Stimulated activated CD4-positive, alpha-beta T cell treated with anti-CD3 and anti-CD28 coated beads, TNF-alpha, amount 100 ng/mL, for 24 hours (primary cell): ENCODE measurements around the gene GRM6.

ENCODE experiments used
- DNase-seq, 3 experiments: peaks; one replicate each; pipeline ENCODE4 v3.0.0-alpha.2; 2020; ENCODE audit warnings: low read depth in 3 of 3

GRM6 gene

DNA sequence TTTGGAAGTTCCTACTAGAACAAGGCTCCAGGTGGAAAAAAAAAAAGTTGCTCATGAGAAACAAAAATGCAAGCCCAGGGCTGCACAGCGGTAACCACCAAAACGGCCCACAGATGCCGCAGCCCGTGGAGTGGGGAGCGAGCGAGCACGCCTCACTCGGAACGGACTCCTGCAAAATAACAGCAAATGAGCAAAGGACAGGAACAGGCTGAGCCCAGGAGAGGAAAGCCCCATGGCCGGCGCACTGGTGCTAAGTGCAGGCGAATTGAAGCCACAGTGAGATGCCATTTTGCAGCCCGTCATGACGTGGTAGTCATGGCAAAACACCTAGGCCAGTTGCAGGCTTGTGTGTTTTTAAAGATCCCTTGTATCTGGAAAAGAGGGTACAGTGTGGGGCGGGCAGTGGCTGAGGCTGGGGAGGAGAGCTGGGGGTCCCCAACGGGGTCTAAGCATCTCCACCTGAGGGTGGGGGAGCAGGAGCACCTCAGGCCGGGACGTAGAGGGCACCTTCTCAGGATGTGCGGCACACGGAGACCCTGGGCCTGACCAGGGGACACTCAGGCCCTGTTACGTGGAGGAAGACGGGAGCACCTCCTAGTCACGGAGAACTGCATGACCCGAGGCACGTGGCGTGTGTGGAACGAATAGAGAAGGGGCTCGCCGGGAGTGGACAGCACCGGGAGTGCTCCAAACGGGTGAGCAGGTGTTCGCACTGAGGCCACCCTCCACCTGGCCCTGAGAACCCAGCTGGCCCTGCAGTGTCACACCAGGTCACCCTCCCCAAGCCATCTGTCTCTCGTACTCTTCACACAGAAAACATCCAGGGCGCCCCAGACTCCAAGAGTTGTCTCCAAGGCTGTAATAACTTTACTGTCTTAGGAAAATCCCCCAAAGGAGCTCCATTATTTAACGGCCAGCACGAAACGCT, 10.7 kb downstream of the GRM6 start:
- no peak for DNase-seq

DNA sequence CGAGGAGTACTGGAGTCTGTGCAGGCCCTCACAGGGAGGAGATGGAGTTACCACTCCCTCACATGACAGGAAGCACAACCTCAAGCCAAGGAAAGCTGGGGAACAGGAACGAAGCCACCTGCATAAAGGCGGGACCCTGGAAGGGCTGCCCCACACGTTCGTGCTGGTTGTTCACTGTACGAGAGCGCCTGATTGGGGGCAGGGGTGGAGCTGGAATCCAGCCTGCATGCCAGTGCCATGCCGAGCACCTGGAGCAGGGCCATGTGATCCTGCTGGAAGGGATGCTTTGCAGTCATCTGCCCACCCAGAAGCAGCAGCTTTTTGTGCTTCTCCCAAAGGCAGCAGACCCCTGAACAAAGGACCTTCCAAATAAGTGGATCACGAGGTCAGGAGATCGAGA, 11.4 kb downstream of the GRM6 start:
- no peak for DNase-seq

DNA sequence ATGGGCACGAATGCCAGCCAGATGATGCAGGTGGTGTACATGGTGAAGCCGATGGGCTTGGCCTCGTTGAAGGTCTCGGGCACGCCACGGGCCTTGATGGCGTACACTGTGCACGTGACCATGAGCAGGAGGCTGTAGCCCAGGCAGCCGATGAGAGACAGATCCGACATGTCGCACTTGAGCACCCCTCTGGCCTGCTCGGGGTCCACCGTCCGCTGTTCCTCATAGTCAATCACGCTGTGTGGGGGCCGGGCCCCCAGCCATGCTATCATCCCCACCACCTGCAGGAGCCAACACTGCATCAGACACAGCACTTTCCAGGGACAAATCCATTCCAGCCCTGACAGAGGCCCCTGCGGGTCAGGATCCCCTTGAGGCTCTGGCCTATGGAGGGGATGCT, 12.2 kb downstream of the GRM6 start:
- DNase-seq: no peak

DNA sequence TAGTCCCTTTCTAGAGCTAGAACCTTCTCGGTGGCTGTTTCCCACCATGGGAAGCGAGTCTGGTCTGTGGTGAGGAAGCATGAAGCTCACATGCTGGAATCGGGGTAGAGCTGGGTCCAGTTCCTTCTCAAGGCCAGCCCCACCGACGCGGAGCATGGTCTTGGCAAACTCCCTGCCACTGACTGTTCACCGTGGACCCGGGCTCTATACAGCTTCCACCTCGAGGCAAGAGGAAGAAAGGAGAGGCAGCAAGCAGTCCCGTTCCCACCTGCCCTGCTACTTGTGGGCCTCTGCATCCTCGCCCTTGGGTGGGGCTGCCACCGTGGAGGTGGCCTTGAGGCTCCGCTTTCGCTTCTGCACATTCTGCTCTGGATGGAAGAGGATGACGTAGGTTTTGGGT, 13.7 kb downstream of the GRM6 start:
- no peak for DNase-seq

DNA sequence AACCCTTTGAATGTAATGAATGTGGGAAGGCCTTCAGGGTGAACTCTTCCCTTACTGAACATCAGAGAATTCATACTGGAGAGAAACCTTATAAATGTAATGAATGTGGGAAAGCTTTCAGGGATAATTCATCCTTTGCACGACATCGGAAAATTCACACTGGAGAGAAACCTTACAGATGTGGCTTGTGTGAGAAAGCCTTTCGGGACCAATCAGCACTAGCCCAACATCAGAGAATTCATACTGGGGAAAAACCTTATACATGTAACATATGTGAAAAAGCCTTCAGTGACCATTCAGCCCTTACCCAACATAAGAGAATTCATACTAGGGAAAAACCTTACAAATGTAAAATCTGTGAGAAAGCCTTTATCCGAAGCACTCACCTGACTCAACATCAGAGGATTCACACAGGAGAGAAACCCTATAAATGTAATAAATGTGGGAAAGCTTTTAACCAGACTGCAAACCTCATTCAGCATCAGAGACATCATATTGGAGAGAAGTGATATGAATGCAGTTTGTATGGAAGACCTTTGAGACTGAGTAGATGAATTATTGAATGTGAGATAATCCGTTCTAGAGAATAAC, 29.6 kb downstream of the GRM6 start:
- no peak for DNase-seq

- no peak for DNase-seq
Measured at GRCh38 chr5:178941361-178941760, 53.8 kb downstream of the GRM6 start.

DNA sequence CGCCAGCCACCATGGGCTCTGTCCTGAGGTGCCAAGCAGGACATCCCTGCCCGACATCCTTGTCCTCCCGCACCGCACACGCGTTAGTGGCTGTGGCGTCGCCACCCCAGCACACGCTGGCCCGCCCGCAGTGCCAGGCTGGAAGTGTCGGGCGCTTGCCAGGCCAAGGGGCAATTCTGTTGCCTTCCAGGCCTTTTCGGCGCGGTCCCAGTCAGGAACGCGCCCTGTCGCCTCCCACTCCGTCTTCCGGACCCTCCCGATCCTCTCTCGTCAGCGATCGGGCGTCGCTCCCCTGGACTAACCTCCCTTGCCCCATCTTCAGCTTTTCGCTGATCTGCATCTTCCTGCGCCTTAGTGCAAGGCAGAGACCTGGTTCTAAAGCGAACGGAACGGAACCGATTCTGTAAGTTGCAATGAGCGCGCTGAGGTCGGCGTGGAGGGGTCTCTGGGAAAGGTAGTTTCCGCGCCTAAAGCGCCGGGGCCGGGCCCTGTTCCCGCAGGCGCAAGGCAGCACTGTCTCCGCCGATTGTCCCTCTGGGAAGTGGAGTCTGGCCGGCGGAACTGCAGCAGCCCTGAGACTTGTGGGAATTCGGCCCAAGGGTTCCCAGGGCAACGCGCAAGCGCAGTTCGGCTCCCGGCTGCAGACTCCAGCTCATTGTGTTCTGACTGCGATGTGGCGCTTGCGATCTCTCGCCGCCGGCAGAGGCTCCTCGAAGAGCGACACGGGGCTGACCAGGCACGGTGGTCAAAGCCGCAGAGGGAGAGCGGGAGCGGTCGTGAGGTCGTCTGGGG, 54.4 kb downstream of the GRM6 start, which contains the start of gene ZNF454:
TSS of gene ZNF454 (plus strand) at position 630 of the 792 bp plus-strand sequence. CDS start 1,594 bp downstream, outside the sequence.
- no peak for DNase-seq

GRCh38 chr5:178931846-178932760, 63.0 kb downstream of the GRM6 start:
- DNase-seq: no peak
